Measurements from ENCODE around the gene BNIP3.

The BNIP3 gene

DNA sequence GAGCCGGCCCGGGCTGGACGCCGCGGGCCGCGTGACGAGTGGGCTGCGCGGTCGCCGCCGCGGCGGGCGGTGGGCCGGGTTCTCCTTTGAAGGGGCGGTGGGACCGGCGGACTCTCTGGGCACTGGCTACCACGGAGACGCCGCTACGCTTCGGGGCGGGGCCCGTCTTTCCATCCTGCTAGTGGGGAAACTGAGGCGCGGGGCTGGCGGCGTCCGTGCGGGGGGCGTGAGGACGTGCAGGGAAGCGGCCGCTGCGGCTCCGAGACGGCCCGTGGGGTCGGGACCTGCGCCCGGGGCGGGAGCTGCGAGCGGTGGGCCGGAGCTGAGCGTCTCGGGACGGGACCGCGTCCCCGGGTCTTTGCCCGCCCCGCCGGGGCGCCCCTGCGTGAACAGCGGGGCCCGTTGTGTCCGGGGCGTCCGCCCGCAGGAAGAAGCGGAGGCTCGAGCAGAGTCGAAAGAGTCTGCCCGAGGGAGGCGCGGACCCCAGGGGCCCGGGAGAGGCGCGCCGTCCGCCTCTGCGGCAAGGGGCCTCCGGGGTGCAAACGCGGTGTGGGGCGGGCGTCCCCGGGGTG is 548 bp upstream of the BNIP3 start:
- no peak; the same call in 1 of the 2 replicates for TF ChIP-seq TEAD4 (IDR thresholded peaks at IDR 0.05)
- no peak for TF ChIP-seq ZBTB7A (IDR thresholded peaks at IDR 0.05; ENCODE audit: low read depth)
- TF ChIP-seq TCF12 (IDR thresholded peaks at IDR 0.05; ENCODE audit: low read depth) = no peak
- peak; percentile 7; the same call in 1 of the 2 replicates for TF ChIP-seq MAX (IDR thresholded peaks at IDR 0.05)
- TF ChIP-seq FOXM1 (IDR thresholded peaks at IDR 0.05; ENCODE audit: borderline replicate concordance, low read depth) = no peak
- no peak for TF ChIP-seq TAF1 (IDR thresholded peaks at IDR 0.05; ENCODE audit: low read depth)
- TF ChIP-seq EGR1 (IDR thresholded peaks at IDR 0.05) = peak; percentile 1; the same call in 1 of the 2 replicates
- TF ChIP-seq CEBPB (IDR thresholded peaks at IDR 0.05) = no peak
- no peak for TF ChIP-seq EP300 (IDR thresholded peaks at IDR 0.05; ENCODE audit: borderline replicate concordance)
- TF ChIP-seq USF1 (IDR thresholded peaks at IDR 0.05) = no peak

- TF ChIP-seq CEBPB (IDR thresholded peaks at IDR 0.05) (no peak), TAF1 (IDR thresholded peaks at IDR 0.05; ENCODE audit: low read depth) (no peak), EP300 (IDR thresholded peaks at IDR 0.05; ENCODE audit: borderline replicate concordance) (no peak), MAX (IDR thresholded peaks at IDR 0.05) (no peak), ZBTB7A (IDR thresholded peaks at IDR 0.05; ENCODE audit: low read depth) (no peak), EGR1 (IDR thresholded peaks at IDR 0.05) (no peak), RAD21 (IDR thresholded peaks at IDR 0.05; ENCODE audit: low read depth) (no peak), YY1 (IDR thresholded peaks at IDR 0.05; ENCODE audit: low read depth) (no peak), USF1 (IDR thresholded peaks at IDR 0.05) (no peak), TEAD4 (IDR thresholded peaks at IDR 0.05) (no peak), NFIC (IDR thresholded peaks at IDR 0.05) (no peak), FOXM1 (IDR thresholded peaks at IDR 0.05; ENCODE audit: borderline replicate concordance, low read depth) (no peak), CREB1 (IDR thresholded peaks at IDR 0.05; ENCODE audit: low read depth) (no peak), TCF12 (IDR thresholded peaks at IDR 0.05; ENCODE audit: low read depth) (no peak)
- TF ChIP-seq, protein P1, sequence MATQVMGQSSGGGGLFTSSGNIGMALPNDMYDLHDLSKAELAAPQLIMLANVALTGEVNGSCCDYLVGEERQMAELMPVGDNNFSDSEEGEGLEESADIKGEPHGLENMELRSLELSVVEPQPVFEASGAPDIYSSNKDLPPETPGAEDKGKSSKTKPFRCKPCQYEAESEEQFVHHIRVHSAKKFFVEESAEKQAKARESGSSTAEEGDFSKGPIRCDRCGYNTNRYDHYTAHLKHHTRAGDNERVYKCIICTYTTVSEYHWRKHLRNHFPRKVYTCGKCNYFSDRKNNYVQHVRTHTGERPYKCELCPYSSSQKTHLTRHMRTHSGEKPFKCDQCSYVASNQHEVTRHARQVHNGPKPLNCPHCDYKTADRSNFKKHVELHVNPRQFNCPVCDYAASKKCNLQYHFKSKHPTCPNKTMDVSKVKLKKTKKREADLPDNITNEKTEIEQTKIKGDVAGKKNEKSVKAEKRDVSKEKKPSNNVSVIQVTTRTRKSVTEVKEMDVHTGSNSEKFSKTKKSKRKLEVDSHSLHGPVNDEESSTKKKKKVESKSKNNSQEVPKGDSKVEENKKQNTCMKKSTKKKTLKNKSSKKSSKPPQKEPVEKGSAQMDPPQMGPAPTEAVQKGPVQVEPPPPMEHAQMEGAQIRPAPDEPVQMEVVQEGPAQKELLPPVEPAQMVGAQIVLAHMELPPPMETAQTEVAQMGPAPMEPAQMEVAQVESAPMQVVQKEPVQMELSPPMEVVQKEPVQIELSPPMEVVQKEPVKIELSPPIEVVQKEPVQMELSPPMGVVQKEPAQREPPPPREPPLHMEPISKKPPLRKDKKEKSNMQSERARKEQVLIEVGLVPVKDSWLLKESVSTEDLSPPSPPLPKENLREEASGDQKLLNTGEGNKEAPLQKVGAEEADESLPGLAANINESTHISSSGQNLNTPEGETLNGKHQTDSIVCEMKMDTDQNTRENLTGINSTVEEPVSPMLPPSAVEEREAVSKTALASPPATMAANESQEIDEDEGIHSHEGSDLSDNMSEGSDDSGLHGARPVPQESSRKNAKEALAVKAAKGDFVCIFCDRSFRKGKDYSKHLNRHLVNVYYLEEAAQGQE (IDR thresholded peaks at IDR 0.05; ENCODE audit: low read depth) = no peak
Measured at GRCh38 chr10:131980761-131981428, 828 bp downstream of the BNIP3 start.

GRCh38 chr10:131980321-131980720 is 1.4 kb downstream of the BNIP3 start:
- TF ChIP-seq CREB1 (IDR thresholded peaks at IDR 0.05; ENCODE audit: low read depth) (no peak), MAX (IDR thresholded peaks at IDR 0.05) (no peak), FOXM1 (IDR thresholded peaks at IDR 0.05; ENCODE audit: borderline replicate concordance, low read depth) (no peak), USF1 (IDR thresholded peaks at IDR 0.05) (no peak), YY1 (IDR thresholded peaks at IDR 0.05; ENCODE audit: low read depth) (no peak), TCF12 (IDR thresholded peaks at IDR 0.05; ENCODE audit: low read depth) (no peak), EP300 (IDR thresholded peaks at IDR 0.05; ENCODE audit: borderline replicate concordance) (no peak), ZBTB7A (IDR thresholded peaks at IDR 0.05; ENCODE audit: low read depth) (no peak), TAF1 (IDR thresholded peaks at IDR 0.05; ENCODE audit: low read depth) (no peak), CEBPB (IDR thresholded peaks at IDR 0.05) (no peak), TEAD4 (IDR thresholded peaks at IDR 0.05) (no peak), NFIC (IDR thresholded peaks at IDR 0.05) (no peak)
- TF ChIP-seq, protein P1 (IDR thresholded peaks at IDR 0.05; ENCODE audit: low read depth) = no peak

DNA sequence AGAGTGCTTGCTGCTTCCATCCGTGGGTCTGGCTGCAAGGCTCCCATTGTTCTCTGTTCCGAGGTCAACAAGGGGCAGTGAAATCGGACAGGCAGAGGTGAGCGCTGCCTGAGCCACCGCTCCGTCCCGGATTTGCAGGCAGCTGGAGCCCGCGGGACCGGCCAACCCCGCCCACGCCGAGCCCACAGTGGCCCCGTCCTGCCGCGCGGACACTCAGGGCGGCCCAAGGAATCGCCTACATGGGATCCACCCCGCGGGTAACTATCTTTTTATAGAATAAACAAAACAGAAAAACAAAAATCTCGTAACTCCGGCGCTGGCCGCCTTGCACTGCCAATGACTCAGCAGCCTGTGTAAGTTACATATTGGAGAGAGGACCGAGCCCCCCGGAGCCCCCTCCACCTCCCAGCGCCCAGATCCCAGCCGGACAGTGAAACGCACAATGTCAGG is 1.9 kb downstream of the BNIP3 start:
- TF ChIP-seq, protein P1 (IDR thresholded peaks at IDR 0.05; ENCODE audit: low read depth) = no peak
- TF ChIP-seq RAD21 (IDR thresholded peaks at IDR 0.05; ENCODE audit: low read depth) (no peak), TAF1 (IDR thresholded peaks at IDR 0.05; ENCODE audit: low read depth) (no peak), TEAD4 (IDR thresholded peaks at IDR 0.05) (no peak), USF1 (IDR thresholded peaks at IDR 0.05) (no peak), CREB1 (IDR thresholded peaks at IDR 0.05; ENCODE audit: low read depth) (no peak), ZBTB7A (IDR thresholded peaks at IDR 0.05; ENCODE audit: low read depth) (no peak), CEBPB (IDR thresholded peaks at IDR 0.05) (no peak)
